Body of pancreas (tissue), 4 donors: ENCODE results near the gene ADAMTS16.

Experiments used
- CTCF ChIP-seq, 7 experiments: fragments of 450-650 bp in 4 of 7; fragments of 200-600 bp in 3 of 7; sonication (generic) in 3 of 7; IDR thresholded peaks; one replicate each; pipeline ENCODE4 v1.5.1; 2016 to 2019; ENCODE audit warnings: antibody characterized with exemption in 7 of 7
- POLR2A ChIP-seq, 3 donors: fragments of 450-650 bp; IDR thresholded peaks; one replicate each; pipeline ENCODE4 v1.6.1; 2016; ENCODE audit warnings: antibody characterized with exemption in 3 of 3, mild to moderate bottlenecking in 2 of 3

GRCh38 chr5:5348135-5348534 is 208.0 kb downstream of the ADAMTS16 start:
- TF ChIP-seq CTCF (IDR thresholded peaks at IDR 0.05) = no peak
- no peak for TF ChIP-seq POLR2A (IDR thresholded peaks at IDR 0.05)
